Kidney epithelial cell (primary cell): ENCODE measurements around the gene PLK3. TPM values are rescaled to one million over a fixed set of nuclear protein-coding genes. Genes with fewer than 3 reads are reported as not detected.
"Not testable (repeated sequence)": the region's sequence is repeated elsewhere in the genome, so short reads cannot be mapped to it uniquely, and the experiment has no call there.

Source experiments
- DNase-seq: peaks from one replicate; pipeline ENCODE4 v3.0.0-alpha.2; 2010; ENCODE audit warnings: low read depth
- H3K27me3 ChIP-seq: 2 replicates; pipeline ENCODE4 v1.6.0; 2011; ENCODE audit warnings: low read length; ENCODE audit not compliant: control insufficient read depth, insufficient read depth
- H3K36me3 ChIP-seq: 2 replicates; pipeline ENCODE4 v1.5.1; 2011; ENCODE audit warnings: low read length; ENCODE audit not compliant: control insufficient read depth, insufficient read depth
- H3K4me3 ChIP-seq: 2 replicates; pipeline ENCODE4 v1.5.1; 2011; ENCODE audit warnings: low read depth, mild to moderate bottlenecking, control low read depth, low read length
- total RNA-seq: library from RNA; depleted of rRNA; stranded (reverse); fragments of >200 nt; gene quantifications from 2 replicates; pipeline ENCODE4 v1.2.3, GENCODE V29; 2015
- TF ChIP-seq, protein P1 (sequence below): IDR thresholded peaks from 2 replicates; pipeline ENCODE4 v1.5.1; 2011; ENCODE audit warnings: mild to moderate bottlenecking, moderate library complexity, low read length, control low read depth, inconsistent platforms; ENCODE audit not compliant: insufficient read depth, poor library complexity, severe bottlenecking

Gene PLK3
- total RNA-seq, 1 donor from 2014 or later, result 53.7 TPM

DNA sequence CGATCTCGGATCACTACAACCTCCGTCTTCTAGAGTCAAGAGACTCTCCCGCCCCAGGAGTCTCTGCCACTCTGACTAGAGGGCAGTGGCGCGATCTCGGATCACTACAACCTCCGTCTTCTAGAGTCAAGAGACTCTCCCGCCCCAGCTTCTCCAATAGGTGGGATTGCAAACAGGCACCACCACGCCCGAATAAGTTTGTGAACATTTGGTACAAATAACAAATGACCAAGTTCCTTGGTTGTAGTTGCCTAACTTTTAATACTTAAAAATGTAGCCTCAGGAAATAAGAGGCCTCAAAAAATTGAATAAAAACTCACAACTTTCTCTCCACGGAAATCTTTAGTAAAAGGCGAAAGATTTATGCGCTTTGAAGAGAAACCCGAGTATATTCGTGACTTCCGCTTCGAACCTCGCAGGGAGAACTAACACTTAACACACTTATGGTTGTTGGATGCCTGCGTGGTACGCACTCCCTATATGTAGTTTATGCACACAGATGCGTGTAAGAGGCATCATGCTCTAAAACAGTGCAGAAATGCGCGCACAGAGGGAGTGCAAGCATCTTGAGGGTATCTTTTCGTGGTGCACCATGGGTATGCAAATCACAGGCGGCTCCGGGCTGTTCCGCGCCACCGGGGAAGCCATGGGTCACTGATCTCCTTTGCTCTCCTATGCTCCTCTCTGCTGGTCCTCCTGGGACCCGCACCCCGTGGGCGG lies 19.6 kb downstream of the PLK3 start:
- TF ChIP-seq, protein P1, sequence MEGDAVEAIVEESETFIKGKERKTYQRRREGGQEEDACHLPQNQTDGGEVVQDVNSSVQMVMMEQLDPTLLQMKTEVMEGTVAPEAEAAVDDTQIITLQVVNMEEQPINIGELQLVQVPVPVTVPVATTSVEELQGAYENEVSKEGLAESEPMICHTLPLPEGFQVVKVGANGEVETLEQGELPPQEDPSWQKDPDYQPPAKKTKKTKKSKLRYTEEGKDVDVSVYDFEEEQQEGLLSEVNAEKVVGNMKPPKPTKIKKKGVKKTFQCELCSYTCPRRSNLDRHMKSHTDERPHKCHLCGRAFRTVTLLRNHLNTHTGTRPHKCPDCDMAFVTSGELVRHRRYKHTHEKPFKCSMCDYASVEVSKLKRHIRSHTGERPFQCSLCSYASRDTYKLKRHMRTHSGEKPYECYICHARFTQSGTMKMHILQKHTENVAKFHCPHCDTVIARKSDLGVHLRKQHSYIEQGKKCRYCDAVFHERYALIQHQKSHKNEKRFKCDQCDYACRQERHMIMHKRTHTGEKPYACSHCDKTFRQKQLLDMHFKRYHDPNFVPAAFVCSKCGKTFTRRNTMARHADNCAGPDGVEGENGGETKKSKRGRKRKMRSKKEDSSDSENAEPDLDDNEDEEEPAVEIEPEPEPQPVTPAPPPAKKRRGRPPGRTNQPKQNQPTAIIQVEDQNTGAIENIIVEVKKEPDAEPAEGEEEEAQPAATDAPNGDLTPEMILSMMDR, result no peak
- H3K27me3 ChIP-seq, result no peaks in the 10 kb centered on the region
- H3K4me3 ChIP-seq, result peak overlapping the region; percentile 42
- no peaks in the 10 kb centered on the region for H3K36me3 ChIP-seq
- DNase-seq, result peak; percentile 85

DNA sequence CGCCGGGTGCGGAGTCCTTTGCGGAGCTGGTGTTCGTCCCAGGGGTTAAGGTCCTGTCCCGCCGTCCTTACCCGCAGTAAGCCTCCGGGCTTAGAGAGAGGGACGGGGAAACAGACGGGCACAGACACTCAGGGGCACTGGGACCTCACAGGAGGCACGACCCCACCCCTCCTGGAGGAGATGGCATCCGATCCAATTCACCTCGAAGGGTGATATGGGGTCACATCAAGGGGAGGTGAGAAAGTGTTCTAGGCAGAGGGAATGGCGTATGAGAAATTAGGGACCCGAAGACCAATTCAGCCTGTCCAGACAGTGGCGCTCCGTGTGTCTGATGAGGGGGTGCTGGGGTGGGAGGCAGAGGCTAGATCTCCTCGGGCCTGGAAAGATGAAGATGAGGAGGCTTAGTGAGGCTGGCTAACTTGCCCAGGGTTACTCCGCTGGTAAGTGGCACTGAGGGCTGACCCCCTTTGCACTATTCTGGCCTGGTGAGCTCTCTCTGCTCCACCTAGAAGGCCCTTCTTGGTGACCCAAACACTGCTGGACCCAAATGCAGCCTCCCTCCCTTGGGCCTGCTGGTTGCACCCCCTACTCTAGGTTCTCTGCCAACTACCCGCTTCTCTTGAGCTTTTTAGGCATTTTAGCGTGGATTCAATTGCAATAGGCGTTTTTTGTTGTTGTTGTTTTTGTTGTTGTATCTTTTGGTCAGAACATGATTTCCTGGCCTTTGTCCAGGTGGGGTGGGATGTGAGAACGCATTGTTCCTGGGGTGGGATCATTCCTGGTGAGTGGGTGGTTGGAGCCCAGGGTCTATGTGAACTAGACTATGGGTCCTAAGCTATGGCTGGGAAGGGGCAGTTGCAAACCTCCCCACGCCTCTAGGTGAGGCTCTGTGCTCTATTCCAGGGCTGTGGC lies 20.4 kb downstream of the PLK3 start:
- no peak for DNase-seq
- no peaks in the 10 kb centered on the region for H3K27me3 ChIP-seq
- no peaks in the 10 kb centered on the region for H3K36me3 ChIP-seq
- TF ChIP-seq, protein P1, result no peak
- H3K4me3 ChIP-seq, result peak overlapping the region; percentile 42

DNA sequence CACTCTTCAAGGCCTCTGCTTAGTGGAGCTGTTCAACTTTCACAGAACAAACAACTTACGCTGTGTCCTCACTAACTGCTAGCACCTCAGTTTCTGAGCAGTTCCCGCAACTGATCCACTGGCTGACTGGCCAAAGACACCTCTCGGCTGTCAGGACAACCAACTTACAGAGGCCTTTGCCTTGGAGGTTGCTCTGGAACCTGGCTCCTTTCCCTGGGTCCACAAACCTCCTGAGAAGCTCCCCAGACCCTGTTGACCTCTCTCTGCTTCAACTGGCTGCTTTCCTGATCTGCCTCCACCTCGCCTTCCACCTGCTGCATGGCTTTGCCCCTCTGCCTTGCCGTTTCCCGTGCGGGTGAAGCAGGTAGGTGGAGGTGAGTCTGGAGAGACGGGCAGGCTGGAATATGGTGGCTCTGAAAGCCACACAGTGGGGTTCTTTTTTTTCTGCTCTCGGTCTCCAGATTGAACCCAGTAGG lies 21.1 kb downstream of the PLK3 start:
- no peaks in the 10 kb centered on the region for H3K27me3 ChIP-seq
- H3K36me3 ChIP-seq, result no peaks in the 10 kb centered on the region
- H3K4me3 ChIP-seq, result no peak overlapping the region
- TF ChIP-seq, protein P1, result no peak
- DNase-seq, result no peak

DNA sequence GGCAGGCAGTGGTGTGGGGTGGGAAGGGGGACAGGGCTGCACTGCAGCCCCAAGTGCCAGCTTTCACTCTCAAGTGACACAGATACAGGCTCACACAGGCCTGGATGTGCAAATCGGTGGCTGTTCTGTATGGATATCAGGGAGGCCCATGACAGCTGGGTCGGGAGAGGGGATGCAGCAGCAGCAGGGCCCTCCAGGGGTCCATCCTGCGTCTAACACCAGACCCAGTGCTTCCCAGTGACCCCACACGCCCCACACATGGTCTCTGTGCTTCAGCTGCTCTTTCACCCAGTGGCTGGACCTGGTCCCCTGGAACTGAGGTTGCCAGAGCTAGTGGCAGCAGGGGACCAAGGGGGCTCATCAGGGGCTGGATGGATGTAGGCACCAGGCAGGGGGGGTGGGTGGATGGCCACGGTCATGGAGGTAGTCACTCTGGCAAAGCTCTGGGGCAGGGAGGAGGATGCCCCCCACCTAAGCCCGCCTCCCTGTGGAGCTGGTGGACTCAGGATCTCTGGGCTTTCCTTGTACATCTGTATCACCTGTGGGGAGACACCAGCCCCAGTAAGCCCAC lies 22.0 kb downstream of the PLK3 start:
- TF ChIP-seq, protein P1, result no peak
- no peaks in the 10 kb centered on the region for H3K27me3 ChIP-seq
- no peak for DNase-seq
- H3K36me3 ChIP-seq, result no peaks in the 10 kb centered on the region
- no peak overlapping the region for H3K4me3 ChIP-seq

DNA sequence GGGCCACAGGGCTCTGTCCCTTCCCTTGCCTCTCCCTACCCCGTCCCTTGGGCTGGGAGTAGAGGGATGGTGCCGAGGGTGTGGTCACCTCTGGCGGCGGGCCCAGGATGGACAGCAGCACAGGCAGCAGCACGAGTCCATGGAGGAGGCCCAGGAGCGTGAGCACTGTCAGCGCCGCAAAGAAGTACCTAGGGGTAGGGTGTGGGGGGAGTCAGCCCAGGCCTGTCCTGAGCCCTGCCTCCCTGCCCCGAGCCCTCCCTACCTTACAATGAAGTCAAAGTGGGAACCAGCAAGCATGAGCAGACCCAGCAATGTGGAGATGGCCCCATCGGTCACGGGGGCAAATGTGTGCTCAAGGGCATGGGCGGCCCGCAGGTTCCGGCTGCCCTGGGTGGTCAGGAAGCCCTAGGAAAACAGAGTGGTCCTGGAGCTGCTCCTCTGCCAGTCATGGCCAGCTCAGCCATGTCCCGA lies 22.8 kb downstream of the PLK3 start:
- no peak overlapping the region for H3K4me3 ChIP-seq
- H3K36me3 ChIP-seq, result no peaks in the 10 kb centered on the region
- TF ChIP-seq, protein P1, result no peak
- H3K27me3 ChIP-seq, result no peaks in the 10 kb centered on the region
- no peak for DNase-seq

DNA sequence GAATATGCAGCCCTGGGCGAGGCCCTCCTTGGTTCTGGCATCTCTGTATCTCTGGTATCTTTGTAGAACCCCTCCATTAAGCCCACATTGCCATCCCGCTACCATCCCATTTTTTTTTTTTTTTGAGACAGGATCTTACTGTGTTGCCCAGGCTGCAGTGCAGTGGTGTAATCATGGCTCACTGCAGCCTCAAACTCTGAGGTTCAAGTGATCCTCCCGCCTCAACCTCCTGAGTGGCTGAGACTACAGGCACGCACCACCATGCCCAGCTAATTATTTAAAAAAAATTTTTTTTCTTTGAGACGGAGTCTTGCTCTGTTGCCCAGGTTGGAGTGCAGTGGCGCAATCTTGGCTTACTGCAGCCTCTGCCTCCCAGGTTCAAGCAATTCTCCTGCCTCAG lies 24.2 kb downstream of the PLK3 start:
- not testable (repeated sequence) for DNase-seq, H3K4me3 ChIP-seq, H3K36me3 ChIP-seq, H3K27me3 ChIP-seq
